ENCODE results near the gene TPK1.

GRCh38 chr7:144835652-144836544 is at the start of gene TPK1:
- TF ChIP-seq, protein P1, sequence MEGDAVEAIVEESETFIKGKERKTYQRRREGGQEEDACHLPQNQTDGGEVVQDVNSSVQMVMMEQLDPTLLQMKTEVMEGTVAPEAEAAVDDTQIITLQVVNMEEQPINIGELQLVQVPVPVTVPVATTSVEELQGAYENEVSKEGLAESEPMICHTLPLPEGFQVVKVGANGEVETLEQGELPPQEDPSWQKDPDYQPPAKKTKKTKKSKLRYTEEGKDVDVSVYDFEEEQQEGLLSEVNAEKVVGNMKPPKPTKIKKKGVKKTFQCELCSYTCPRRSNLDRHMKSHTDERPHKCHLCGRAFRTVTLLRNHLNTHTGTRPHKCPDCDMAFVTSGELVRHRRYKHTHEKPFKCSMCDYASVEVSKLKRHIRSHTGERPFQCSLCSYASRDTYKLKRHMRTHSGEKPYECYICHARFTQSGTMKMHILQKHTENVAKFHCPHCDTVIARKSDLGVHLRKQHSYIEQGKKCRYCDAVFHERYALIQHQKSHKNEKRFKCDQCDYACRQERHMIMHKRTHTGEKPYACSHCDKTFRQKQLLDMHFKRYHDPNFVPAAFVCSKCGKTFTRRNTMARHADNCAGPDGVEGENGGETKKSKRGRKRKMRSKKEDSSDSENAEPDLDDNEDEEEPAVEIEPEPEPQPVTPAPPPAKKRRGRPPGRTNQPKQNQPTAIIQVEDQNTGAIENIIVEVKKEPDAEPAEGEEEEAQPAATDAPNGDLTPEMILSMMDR (conservative IDR thresholded peaks at IDR 0.05 in 1 of 2, IDR thresholded peaks at IDR 0.05 in 1 of 2; ENCODE audit: low read depth in 1 of 2, low read length in 2 of 2) = no peak
- TF ChIP-seq EZH2 (IDR thresholded peaks at IDR 0.05; ENCODE audit: low read length, missing control alignments) = no peak
